Endothelial cell of umbilical vein (primary cell): ENCODE results near the gene CPNE2. TPM values are rescaled to one million over a fixed set of nuclear protein-coding genes. Genes with fewer than 3 reads are reported as not detected.

Experiments
- BruUV-seq: library from RNA; stranded (reverse); fragments of 400-500 nt; replicated peaks from 2 replicates; lab custom pipeline; 2021; lab: Mats Ljungman, UMichigan
- CTCF ChIA-PET: fragments of 300-600, 350-600 bp; sonication (Branson Sonifier 250); formaldehyde crosslinking; loops from one replicate; lab custom pipeline; 2021; ENCODE audit warnings: antibody characterized with exemption, inconsistent platforms; lab: Charles Lee
- POLR2A ChIA-PET: fragments of 300-600, 350-600 bp; sonication (Branson Sonifier 250); formaldehyde crosslinking; loops from one replicate; lab custom pipeline; 2021; ENCODE audit warnings: antibody characterized with exemption, inconsistent platforms; lab: Charles Lee
- DNase-seq: peaks from one replicate; pipeline ENCODE4 v3.0.0-alpha.2; 2011; ENCODE audit warnings: low read depth, low spot score
- FAIRE-seq: peaks from 2 replicates; lab custom pipeline; 2011; peaks lifted over from hg19 to GRCh38; lab: Jason Lieb, UNC
- H2AFZ ChIP-seq: 2 replicates; pipeline ENCODE4 v1.6.0; 2012; ENCODE audit warnings: low read depth, low read length, control low read depth, inconsistent platforms
- H3K27ac ChIP-seq: 2 replicates; pipeline ENCODE4 v1.5.1; 2011; ENCODE audit warnings: low read depth, mild to moderate bottlenecking, control low read depth, low read length, moderate library complexity; ENCODE audit not compliant: insufficient read depth
- H3K27me3 ChIP-seq, 2 experiments: 2 replicates each; pipeline versions ENCODE4 v1.6.0 to v1.6.1; 2011; ENCODE audit warnings: low read length in 2 of 2, mixed read lengths in 1 of 2; ENCODE audit not compliant: control insufficient read depth in 2 of 2, insufficient read depth in 2 of 2
- H3K36me3 ChIP-seq, 2 experiments: 2 replicates in 1 of 2; 3 replicates in 1 of 2; pipeline ENCODE4 v1.5.1; 2011; ENCODE audit warnings: low read length in 2 of 2, mild to moderate bottlenecking in 1 of 2, moderate library complexity in 1 of 2; ENCODE audit not compliant: control insufficient read depth in 2 of 2, insufficient read depth in 2 of 2; ENCODE audit errors: extremely low read depth in 1 of 2
- H3K4me1 ChIP-seq: 3 replicates; pipeline ENCODE4 v1.5.1; 2011; ENCODE audit warnings: mild to moderate bottlenecking, low read length; ENCODE audit not compliant: control insufficient read depth, insufficient read depth; ENCODE audit errors: extremely low read depth
- H3K4me2 ChIP-seq: 2 replicates; pipeline ENCODE4 v1.6.1; 2011; ENCODE audit warnings: low read length, control low read depth, mixed read lengths; ENCODE audit not compliant: insufficient read depth
- H3K4me3 ChIP-seq, 3 experiments: fragments of 200-600 bp in 1 of 3; sonication (generic), shearing (Covaris generic) in 1 of 3; replicated peaks in 1 of 3; 2 replicates each; pipeline ENCODE4 v1.5.1; 2011 to 2016; ENCODE audit warnings: control low read depth in 3 of 3, low read length in 3 of 3, mild to moderate bottlenecking in 2 of 3, inconsistent platforms in 1 of 3, low read depth in 1 of 3, moderate library complexity in 1 of 3; ENCODE audit not compliant: insufficient read depth in 1 of 3
- H3K79me2 ChIP-seq: 2 replicates; pipeline ENCODE4 v1.6.0; 2012; ENCODE audit warnings: low read length, inconsistent platforms; ENCODE audit not compliant: control insufficient read depth, insufficient read depth
- H3K9ac ChIP-seq: replicated peaks from 2 replicates; pipeline ENCODE3; 2011; ENCODE audit warnings: low read length, control low read depth; ENCODE audit not compliant: insufficient read depth; ENCODE audit errors: extremely low read depth
- H3K9me1 ChIP-seq: replicated peaks from 3 replicates; pipeline ENCODE4 v1.6.0; 2011; ENCODE audit warnings: mild to moderate bottlenecking, low read length; ENCODE audit not compliant: control insufficient read depth, insufficient read depth; ENCODE audit errors: extremely low read depth
- H3K9me3 ChIP-seq: replicated peaks from 2 replicates; pipeline ENCODE4 v1.5.1; 2012; ENCODE audit warnings: low read length, inconsistent platforms; ENCODE audit not compliant: control insufficient read depth, insufficient read depth
- H4K20me1 ChIP-seq: replicated peaks from 2 replicates; pipeline ENCODE3; 2011; ENCODE audit warnings: mild to moderate bottlenecking, low read length; ENCODE audit not compliant: control insufficient read depth, insufficient read depth; ENCODE audit errors: extremely low read depth
- EZH2 ChIP-seq: IDR thresholded peaks from 2 replicates; pipeline ENCODE4 v1.6.1; 2012; ENCODE audit warnings: borderline replicate concordance, low read depth, mild to moderate bottlenecking, moderate library complexity, low read length, inconsistent platforms; ENCODE audit not compliant: severe bottlenecking
- JUN ChIP-seq: IDR thresholded peaks from 2 replicates; pipeline ENCODE4 v1.6.1; 2011; ENCODE audit warnings: borderline replicate concordance, low read depth; ENCODE audit not compliant: insufficient read length, insufficient read depth
- MAX ChIP-seq: IDR thresholded peaks from 2 replicates; pipeline ENCODE4 v1.6.1; 2011; ENCODE audit not compliant: insufficient read depth, insufficient read length
- POLR2A ChIP-seq: IDR thresholded peaks from 2 replicates; pipeline ENCODE4 v1.6.1; 2012; ENCODE audit warnings: low read depth, mild to moderate bottlenecking, control low read depth, low read length
- POLR2AphosphoS5 ChIP-seq: IDR thresholded peaks from 2 replicates; pipeline ENCODE4 v1.6.1; 2012; ENCODE audit warnings: low read depth, mild to moderate bottlenecking, control low read depth, low read length, moderate library complexity; ENCODE audit not compliant: insufficient read depth
- dilution Hi-C: fragments of 300-500 bp; cut with MboI; formaldehyde crosslinking; loops from one replicate; pipeline ENCODE4 v1.15.0; 2019; ENCODE audit warnings: low sequenced_read_pairs; ENCODE audit not compliant: extremely low pct_ligation_motif_present
- intact Hi-C: fragments of 100-400 bp; cut with micrococcal nuclease; formaldehyde crosslinking; loops from one replicate; pipeline ENCODE4 v1.10.0; 2022
- polyA plus RNA-seq, 4 experiments: library from polyadenylated mRNA; depleted of rRNA in 3 of 4; stranded (reverse) in 3 of 4; unstranded in 1 of 4; fragments of >200 nt; gene quantifications; 2 replicates each; pipeline versions ENCODE4 v1.2.1 to v1.2.3, GENCODE V29; 2011 to 2012; ENCODE audit warnings: missing spikeins in 1 of 4
- total RNA-seq: library from RNA; stranded (reverse); gene quantifications from 2 replicates; pipeline ENCODE4 v1.2.3, GENCODE V29; 2021

Gene CPNE2
- total and polyA plus RNA-seq, 2 donors (not counting 3 experiments of a cell fraction or from before 2014, with no cell fraction given), result 91.9 to 187 TPM

GRCh38 chr16:57147381-57148221 is 55.2 kb downstream of the CPNE2 start:
- Histone ChIP-seq H3K79me2 (no peaks in the 10 kb centered on the region), H3K9me1 (no peaks in the 10 kb centered on the region), H3K36me3 (no peaks in the 10 kb centered on the region), H4K20me1 (no peaks in the 10 kb centered on the region), H3K4me1 (peaks cover 48% of the 10 kb centered on the region), H3K27me3 (no peaks in the 10 kb centered on the region), H3K9me3 (no peaks in the 10 kb centered on the region), H3K4me3 (no peak overlapping the region), H3K9ac (peak overlapping the region; percentile 31), H2AFZ (no peak overlapping the region), H3K27ac (peak overlapping the region; percentile 84), H3K4me2 (peak overlapping the region; percentile 67)
- CTCF ChIA-PET, result interaction anchor here (0.8 to 6.4 kb wide), 4 partner anchors 9 to 55 kb away, joined by 3 to 57 read pairs (median 6); partner anchors contain the start of gene CPNE2
- dilution Hi-C loops, result loop anchor here (5.0 kb wide), 1 partner anchor 35 kb away; no protein-coding TSS in a partner anchor
- TF ChIP-seq MAX (no peak), POLR2AphosphoS5 (peak; percentile 51), POLR2A (peak; percentile 61)
- BruUV-seq, result no TSS peak
- intact Hi-C loops, result loop anchor here (2.0 kb wide), 2 partner anchors 39 to 55 kb away; partner anchors contain the start of genes CPNE2, PSME3IP1 and RSPRY1
- peak; percentile 93 for FAIRE-seq
- POLR2A ChIA-PET, result interaction anchor here (1.5 kb wide), 1 partner anchor 55 kb away, joined by 5 read pairs; the partner anchor contains the start of gene CPNE2
- peak; percentile 79 for DNase-seq

- ChIA-PET POLR2A (interaction anchor here (1.5 kb wide), 1 partner anchor 56 kb away, joined by 5 read pairs; the partner anchor contains the start of gene CPNE2), CTCF (interaction anchor here (1.0 to 6.4 kb wide), 4 partner anchors 8 to 56 kb away, joined by 3 to 57 read pairs (median 6); partner anchors contain the start of gene CPNE2)
- Histone ChIP-seq H3K4me3 (no peak overlapping the region), H3K9ac (peak overlapping the region; percentile 31), H3K4me1 (peaks cover 48% of the 10 kb centered on the region), H4K20me1 (no peaks in the 10 kb centered on the region), H3K79me2 (no peaks in the 10 kb centered on the region), H3K27ac (peak overlapping the region; percentile 84), H3K36me3 (peaks cover 0 to 5% of the 10 kb centered on the region in 2 experiments), H3K4me2 (peak overlapping the region; percentile 67), H2AFZ (no peak overlapping the region), H3K27me3 (no peaks in the 10 kb centered on the region), H3K9me3 (no peaks in the 10 kb centered on the region), H3K9me1 (no peaks in the 10 kb centered on the region)
- BruUV-seq, result no TSS peak
- dilution Hi-C loops (loop anchor here (5.0 kb wide), 1 partner anchor 34 kb away; no protein-coding TSS in a partner anchor), intact Hi-C loops (no loop called here)
- TF ChIP-seq JUN, result no peak
- TF ChIP-seq EZH2, result no peak
- FAIRE-seq (peak; percentile 50), DNase-seq (no peak)
Measured at GRCh38 chr16:57148481-57148880, 56.1 kb downstream of the CPNE2 start.
